HL-60 (cell line): ENCODE data around the gene TBC1D23.

ENCODE experiments used
- DNase-seq, 2 experiments: peaks; one replicate each; pipeline ENCODE4 v3.0.0-alpha.2; 2010 to 2020; ENCODE audit warnings: low read depth in 1 of 2, low spot score in 1 of 2
- H3K27ac ChIP-seq: fragments of 250-450 bp; sonication (Bioruptor Pico); replicated peaks from 2 replicates; pipeline ENCODE4 v1.5.1; 2020; ENCODE audit warnings: mild to moderate bottlenecking, moderate library complexity
- H3K27me3 ChIP-seq: fragments of 250-450 bp; sonication (Bioruptor Pico); 2 replicates; pipeline ENCODE4 v1.5.1; 2021; ENCODE audit warnings: mild to moderate bottlenecking, moderate library complexity; ENCODE audit not compliant: insufficient read depth, poor library complexity, severe bottlenecking
- H3K4me3 ChIP-seq: replicated peaks from 2 replicates; pipeline ENCODE4 v1.5.1; 2011; ENCODE audit warnings: mild to moderate bottlenecking, control low read depth, low read length; ENCODE audit not compliant: insufficient read depth
- GABPA ChIP-seq: IDR thresholded peaks from 2 replicates; pipeline ENCODE4 v1.6.1; 2012; ENCODE audit warnings: low read depth
- POLR2AphosphoS5 ChIP-seq: IDR thresholded peaks from 2 replicates; pipeline ENCODE4 v1.6.1; 2012; ENCODE audit warnings: low read depth
- SPI1 ChIP-seq: IDR thresholded peaks from 2 replicates; pipeline ENCODE4 v1.6.1; 2012; ENCODE audit warnings: low read depth, mild to moderate bottlenecking, borderline replicate concordance
- long read RNA-seq: library from polyadenylated mRNA; unstranded; transcript quantifications from one replicate; pipeline ENCODE4 v2.0.0, GENCODE V29; 2020
- TF ChIP-seq, protein P1 (sequence below): IDR thresholded peaks from one replicate; pipeline ENCODE4 v1.5.1; 2011; ENCODE audit warnings: low read length, control low read depth, inconsistent platforms; ENCODE audit not compliant: insufficient read depth
- TF ChIP-seq, protein P2 (sequence below): IDR thresholded peaks from 2 replicates; pipeline ENCODE4 v1.6.1; 2012; ENCODE audit warnings: low read depth; ENCODE audit not compliant: insufficient replicate concordance

TBC1D23 gene
- long read RNA-seq, transcript TBC1D23-202 (19 exons, 3,677 nt) = major isoform, 150 of 271 reads
- long read RNA-seq, transcript TBC1D23-201 (18 exons, 3,656 nt) = minor isoform, 51 of 271 reads
- long read RNA-seq, partial matches to known transcripts = 31 of 271 reads
- long read RNA-seq, other reads (novel, unspliced or antisense) = 38 of 271 reads

DNA sequence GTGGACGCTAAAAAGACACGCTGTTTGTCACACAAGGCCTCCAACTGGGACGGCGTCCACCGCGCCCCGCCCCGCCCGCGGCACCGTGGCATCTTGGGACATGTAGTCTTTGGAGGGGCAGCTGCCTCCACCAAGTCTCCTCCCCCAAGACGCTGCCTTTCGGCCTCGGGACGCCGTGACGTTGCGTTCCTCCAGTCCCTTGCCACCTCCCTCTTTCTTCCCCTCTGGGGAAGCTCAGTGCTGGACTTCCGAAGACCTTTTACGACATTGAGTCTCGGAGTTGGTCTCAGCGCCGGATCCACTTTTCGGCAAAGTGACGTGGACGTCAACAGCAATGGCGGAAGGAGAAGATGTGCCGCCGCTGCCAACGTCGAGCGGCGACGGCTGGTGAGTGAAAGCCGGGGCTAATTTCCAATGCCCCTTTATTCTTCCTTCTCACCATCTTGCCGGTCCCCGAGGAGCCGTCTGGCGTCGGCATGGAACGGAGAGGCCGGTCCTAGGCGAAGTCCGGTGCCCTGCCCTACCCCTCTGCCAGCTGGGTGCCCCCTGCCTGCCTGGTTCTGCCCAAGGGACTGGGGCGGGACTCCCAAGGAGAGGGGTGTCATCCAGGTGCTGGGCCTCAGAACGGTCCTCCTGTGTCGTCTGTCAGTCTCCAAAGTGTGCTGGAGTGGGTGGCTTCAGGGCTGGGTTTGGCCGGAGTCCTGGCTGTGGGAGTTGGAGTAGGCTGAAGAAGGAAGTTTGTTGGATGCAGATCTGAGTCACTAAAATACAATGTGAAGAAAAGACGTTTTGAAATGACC, at the start of gene TBC1D23:
Gene TBC1D23, plus strand, starts transcription at position 308 of the 800 bp plus-strand sequence. Its CDS starts 27 bp downstream, at position 335.
- H3K27me3 ChIP-seq = no peaks in the 10 kb centered on the region
- peak within 1 kb of the TSS; percentile 79 for H3K27ac ChIP-seq
- peak within 1 kb of the TSS; percentile 97 for H3K4me3 ChIP-seq
- TF ChIP-seq, protein P1, sequence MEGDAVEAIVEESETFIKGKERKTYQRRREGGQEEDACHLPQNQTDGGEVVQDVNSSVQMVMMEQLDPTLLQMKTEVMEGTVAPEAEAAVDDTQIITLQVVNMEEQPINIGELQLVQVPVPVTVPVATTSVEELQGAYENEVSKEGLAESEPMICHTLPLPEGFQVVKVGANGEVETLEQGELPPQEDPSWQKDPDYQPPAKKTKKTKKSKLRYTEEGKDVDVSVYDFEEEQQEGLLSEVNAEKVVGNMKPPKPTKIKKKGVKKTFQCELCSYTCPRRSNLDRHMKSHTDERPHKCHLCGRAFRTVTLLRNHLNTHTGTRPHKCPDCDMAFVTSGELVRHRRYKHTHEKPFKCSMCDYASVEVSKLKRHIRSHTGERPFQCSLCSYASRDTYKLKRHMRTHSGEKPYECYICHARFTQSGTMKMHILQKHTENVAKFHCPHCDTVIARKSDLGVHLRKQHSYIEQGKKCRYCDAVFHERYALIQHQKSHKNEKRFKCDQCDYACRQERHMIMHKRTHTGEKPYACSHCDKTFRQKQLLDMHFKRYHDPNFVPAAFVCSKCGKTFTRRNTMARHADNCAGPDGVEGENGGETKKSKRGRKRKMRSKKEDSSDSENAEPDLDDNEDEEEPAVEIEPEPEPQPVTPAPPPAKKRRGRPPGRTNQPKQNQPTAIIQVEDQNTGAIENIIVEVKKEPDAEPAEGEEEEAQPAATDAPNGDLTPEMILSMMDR = no peak
- TF ChIP-seq, protein P2, sequence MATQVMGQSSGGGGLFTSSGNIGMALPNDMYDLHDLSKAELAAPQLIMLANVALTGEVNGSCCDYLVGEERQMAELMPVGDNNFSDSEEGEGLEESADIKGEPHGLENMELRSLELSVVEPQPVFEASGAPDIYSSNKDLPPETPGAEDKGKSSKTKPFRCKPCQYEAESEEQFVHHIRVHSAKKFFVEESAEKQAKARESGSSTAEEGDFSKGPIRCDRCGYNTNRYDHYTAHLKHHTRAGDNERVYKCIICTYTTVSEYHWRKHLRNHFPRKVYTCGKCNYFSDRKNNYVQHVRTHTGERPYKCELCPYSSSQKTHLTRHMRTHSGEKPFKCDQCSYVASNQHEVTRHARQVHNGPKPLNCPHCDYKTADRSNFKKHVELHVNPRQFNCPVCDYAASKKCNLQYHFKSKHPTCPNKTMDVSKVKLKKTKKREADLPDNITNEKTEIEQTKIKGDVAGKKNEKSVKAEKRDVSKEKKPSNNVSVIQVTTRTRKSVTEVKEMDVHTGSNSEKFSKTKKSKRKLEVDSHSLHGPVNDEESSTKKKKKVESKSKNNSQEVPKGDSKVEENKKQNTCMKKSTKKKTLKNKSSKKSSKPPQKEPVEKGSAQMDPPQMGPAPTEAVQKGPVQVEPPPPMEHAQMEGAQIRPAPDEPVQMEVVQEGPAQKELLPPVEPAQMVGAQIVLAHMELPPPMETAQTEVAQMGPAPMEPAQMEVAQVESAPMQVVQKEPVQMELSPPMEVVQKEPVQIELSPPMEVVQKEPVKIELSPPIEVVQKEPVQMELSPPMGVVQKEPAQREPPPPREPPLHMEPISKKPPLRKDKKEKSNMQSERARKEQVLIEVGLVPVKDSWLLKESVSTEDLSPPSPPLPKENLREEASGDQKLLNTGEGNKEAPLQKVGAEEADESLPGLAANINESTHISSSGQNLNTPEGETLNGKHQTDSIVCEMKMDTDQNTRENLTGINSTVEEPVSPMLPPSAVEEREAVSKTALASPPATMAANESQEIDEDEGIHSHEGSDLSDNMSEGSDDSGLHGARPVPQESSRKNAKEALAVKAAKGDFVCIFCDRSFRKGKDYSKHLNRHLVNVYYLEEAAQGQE = peak; percentile 59
- TF ChIP-seq GABPA = no peak
- 0 out of 2 replicates have a peak, but pooled peaks have one; percentile 27 for TF ChIP-seq SPI1
- peak; percentile 78; the same call in 1 of the 2 replicates for TF ChIP-seq POLR2AphosphoS5
- peak; percentile 100 for DNase-seq

DNA sequence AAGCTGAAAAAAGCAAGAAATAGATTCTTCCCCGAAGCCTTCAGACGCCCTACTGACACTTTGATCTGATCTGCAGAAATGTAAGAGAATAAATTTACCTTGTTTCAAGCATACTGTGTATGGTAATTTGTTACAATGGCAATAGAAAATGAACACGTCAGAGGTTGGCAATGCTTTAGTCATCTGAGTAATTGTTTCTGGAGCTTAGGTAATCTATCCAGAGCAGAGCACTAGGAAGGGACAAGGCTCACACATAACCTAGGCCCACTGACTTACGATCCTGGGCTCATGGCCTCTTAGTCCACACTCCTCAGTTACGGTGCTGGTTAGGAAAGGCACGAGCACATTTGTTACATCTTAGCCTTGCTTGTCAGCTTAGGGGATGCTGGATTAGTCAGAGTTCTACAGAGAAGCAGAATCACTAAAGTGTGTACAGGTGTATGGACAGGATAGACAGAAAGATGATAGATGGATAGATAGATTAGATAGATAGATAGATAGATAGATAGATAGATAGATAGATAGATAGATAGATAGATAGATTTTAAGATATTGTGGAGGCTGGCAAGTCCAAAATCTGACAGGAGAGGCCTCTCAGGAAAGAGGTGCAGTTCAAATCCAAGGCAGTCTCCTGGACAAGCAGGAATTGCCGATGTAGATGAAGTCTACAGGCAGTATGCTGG, 46.8 kb upstream of the TBC1D23 start:
- no peak overlapping the region for H3K4me3 ChIP-seq
- H3K27ac ChIP-seq = no peak overlapping the region
- TF ChIP-seq POLR2AphosphoS5 = no peak
- TF ChIP-seq, protein P2 = no peak
- TF ChIP-seq GABPA = no peak
- TF ChIP-seq SPI1 = no peak
- TF ChIP-seq, protein P1 = no peak
- H3K27me3 ChIP-seq = no peaks in the 10 kb centered on the region
- no peak for DNase-seq

DNA sequence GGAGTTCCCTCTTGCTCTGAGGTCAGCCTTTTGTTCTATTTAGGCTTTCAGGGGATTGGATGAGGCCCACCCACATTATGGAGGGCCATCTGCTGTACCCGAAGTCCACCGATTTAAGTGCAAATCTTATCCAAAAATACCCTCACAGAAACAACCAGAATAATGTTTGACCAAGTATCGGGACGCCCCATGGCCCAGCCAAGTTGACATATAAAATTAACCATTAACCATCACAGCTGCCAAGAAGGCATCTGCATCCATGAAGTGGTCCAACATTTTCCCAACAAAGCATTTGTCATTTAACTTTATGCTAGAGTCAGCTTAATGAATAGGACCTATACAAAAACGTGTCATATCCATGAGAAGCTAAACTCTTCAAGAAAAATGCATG, 46.2 kb upstream of the TBC1D23 start:
- no peak for DNase-seq
- H3K4me3 ChIP-seq = no peak overlapping the region
- TF ChIP-seq, protein P1 = no peak
- TF ChIP-seq, protein P2 = no peak
- TF ChIP-seq POLR2AphosphoS5 = no peak
- TF ChIP-seq SPI1 = no peak
- no peak for TF ChIP-seq GABPA

More for the DNA sequence above, 46.2 kb upstream of the TBC1D23 start:
- Histone ChIP-seq H3K27ac (no peak overlapping the region), H3K27me3 (no peaks in the 10 kb centered on the region)
